DND-41 (cell line): ENCODE results near the gene PRKAR2B.
"Not testable (repeated sequence)": the region's sequence is repeated elsewhere in the genome, so short reads cannot be mapped to it uniquely, and the experiment has no call there.

Experiments used
- ATAC-seq: fragments of 200-7000 bp; cut with Tn5 transposase; 3 replicates; pipeline ENCODE4 v1.9.1; 2021; ENCODE audit warnings: low read depth; ENCODE audit not compliant: insufficient read depth
- DNase-seq: peaks from one replicate; pipeline ENCODE4 v3.0.0-alpha.2; 2020
- H2AFZ ChIP-seq: 2 replicates; pipeline ENCODE4 v1.6.0; 2012; ENCODE audit warnings: low read depth, low read length
- H3K27ac ChIP-seq: 2 replicates; pipeline ENCODE4 v1.5.1; 2012; ENCODE audit warnings: low read length, inconsistent platforms
- H3K27me3 ChIP-seq: fragments of 200-600 bp; sonication (generic); 2 replicates; pipeline ENCODE4 v1.6.0; 2012; ENCODE audit warnings: low read length, mild to moderate bottlenecking, inconsistent platforms; ENCODE audit not compliant: insufficient read depth, poor library complexity
- H3K36me3 ChIP-seq: 2 replicates; pipeline ENCODE4 v1.5.1; 2012; ENCODE audit warnings: low read length, inconsistent platforms; ENCODE audit not compliant: insufficient read depth
- H3K4me1 ChIP-seq: 2 replicates; pipeline ENCODE4 v1.5.1; 2012; ENCODE audit warnings: mild to moderate bottlenecking, low read length; ENCODE audit not compliant: insufficient read depth
- H3K4me2 ChIP-seq: 2 replicates; pipeline ENCODE4 v1.6.0; 2012; ENCODE audit warnings: mild to moderate bottlenecking, moderate library complexity, low read length, inconsistent platforms; ENCODE audit not compliant: insufficient read depth
- H3K4me3 ChIP-seq, 2 experiments: fragments of 200-600 bp in 1 of 2; shearing (Covaris generic) in 1 of 2; 2 replicates each; pipeline ENCODE4 v1.5.1; 2012 to 2016; ENCODE audit warnings: inconsistent platforms in 2 of 2, low read length in 2 of 2, mild to moderate bottlenecking in 2 of 2, low read depth in 1 of 2, moderate library complexity in 1 of 2
- H3K79me2 ChIP-seq: 2 replicates; pipeline ENCODE4 v1.6.0; 2012; ENCODE audit warnings: low read length, inconsistent platforms; ENCODE audit not compliant: insufficient read depth
- H3K9ac ChIP-seq: 2 replicates; pipeline ENCODE4 v1.6.0; 2012; ENCODE audit warnings: low read depth, mild to moderate bottlenecking, inconsistent platforms, low read length, moderate library complexity
- H3K9me3 ChIP-seq: 2 replicates; pipeline ENCODE4 v1.5.1; 2012; ENCODE audit warnings: low read length, moderate library complexity, mild to moderate bottlenecking, inconsistent platforms; ENCODE audit not compliant: insufficient read depth, severe bottlenecking
- H4K20me1 ChIP-seq: 2 replicates; pipeline ENCODE4 v1.6.0; 2012; ENCODE audit warnings: low read length; ENCODE audit not compliant: insufficient read depth
- CTCF ChIP-seq: IDR thresholded peaks from 2 replicates; pipeline ENCODE4 v1.5.1; 2012; ENCODE audit warnings: borderline replicate concordance, low read length, moderate library complexity, mild to moderate bottlenecking; ENCODE audit not compliant: poor library complexity, severe bottlenecking; ENCODE audit errors: extremely low read depth
- EZH2 ChIP-seq: IDR thresholded peaks from 3 replicates; pipeline ENCODE4 v1.6.1; 2012; ENCODE audit warnings: borderline replicate concordance, low read depth, mild to moderate bottlenecking, moderate library complexity, low read length, inconsistent platforms; ENCODE audit not compliant: severe bottlenecking

Gene PRKAR2B

DNA sequence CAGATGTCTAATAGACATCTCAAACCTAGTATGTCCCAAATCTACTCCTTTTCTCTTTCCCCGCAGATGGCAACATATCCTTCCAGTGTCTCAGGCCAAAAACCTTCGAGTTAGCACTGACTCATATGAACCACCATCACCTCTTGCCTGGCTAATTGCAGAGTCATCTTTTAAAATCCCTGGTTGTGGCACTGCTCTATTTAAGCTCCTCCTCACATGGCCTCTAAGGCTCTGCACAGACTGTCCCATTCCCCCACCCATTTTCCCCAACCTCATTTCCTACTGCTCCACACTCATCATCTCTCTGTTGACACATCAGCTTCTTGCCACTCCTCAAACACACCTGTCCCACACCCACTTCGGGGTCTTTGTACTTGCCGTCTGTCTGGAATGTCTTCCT, 107.5 kb downstream of the PRKAR2B start:
- no peak overlapping the region for H3K9ac ChIP-seq
- ATAC-seq: no peak; the same call in 2 of the 3 replicates

GRCh38 chr7:107154826-107155225, 110.3 kb downstream of the PRKAR2B start:
- H3K27me3 ChIP-seq: no peaks in the 10 kb centered on the region
- H3K4me1 ChIP-seq: no peaks in the 10 kb centered on the region
- DNase-seq (no peak), ATAC-seq (no peak)
- no peak overlapping the region for H3K4me3 ChIP-seq
- no peak for TF ChIP-seq EZH2
- TF ChIP-seq CTCF: no peak
- no peak overlapping the region for H3K9ac ChIP-seq
- no peaks in the 10 kb centered on the region for H3K9me3 ChIP-seq
- no peaks in the 10 kb centered on the region for H3K79me2 ChIP-seq
- H3K4me2 ChIP-seq: no peak overlapping the region
- H2AFZ ChIP-seq: no peak overlapping the region
- H3K27ac ChIP-seq: no peak overlapping the region
- H4K20me1 ChIP-seq: no peaks in the 10 kb centered on the region
- no peaks in the 10 kb centered on the region for H3K36me3 ChIP-seq

More for the DNA sequence above, 107.5 kb downstream of the PRKAR2B start:
- Histone ChIP-seq H2AFZ (no peak overlapping the region), H3K9me3 (no peaks in the 10 kb centered on the region), H3K27me3 (no peaks in the 10 kb centered on the region), H3K36me3 (no peaks in the 10 kb centered on the region), H4K20me1 (no peaks in the 10 kb centered on the region), H3K4me1 (no peaks in the 10 kb centered on the region), H3K27ac (no peak overlapping the region), H3K79me2 (no peaks in the 10 kb centered on the region), H3K4me2 (no peak overlapping the region), H3K4me3 (no peak overlapping the region)
- TF ChIP-seq CTCF (no peak), EZH2 (no peak)
- DNase-seq: no peak

GRCh38 chr7:107155726-107156125, 111.2 kb downstream of the PRKAR2B start:
- H3K9ac ChIP-seq, H3K27me3 ChIP-seq, DNase-seq, ATAC-seq, H3K36me3 ChIP-seq, H3K4me1 ChIP-seq, H3K4me3 ChIP-seq, H4K20me1 ChIP-seq, H3K9me3 ChIP-seq, H3K79me2 ChIP-seq, H3K27ac ChIP-seq, H3K4me2 ChIP-seq, H2AFZ ChIP-seq: not testable (repeated sequence)

GRCh38 chr7:107157091-107157490, 112.6 kb downstream of the PRKAR2B start:
- TF ChIP-seq EZH2: no peak
- no peak for TF ChIP-seq CTCF
- ATAC-seq: no peak
- Histone ChIP-seq H3K27me3 (no peaks in the 10 kb centered on the region), H3K79me2 (no peaks in the 10 kb centered on the region), H3K9ac (no peak overlapping the region), H3K36me3 (no peaks in the 10 kb centered on the region), H4K20me1 (no peaks in the 10 kb centered on the region), H3K4me3 (no peak overlapping the region), H3K4me2 (no peak overlapping the region), H3K9me3 (no peaks in the 10 kb centered on the region), H3K27ac (no peak overlapping the region), H2AFZ (no peak overlapping the region), H3K4me1 (no peaks in the 10 kb centered on the region)
- no peak for DNase-seq
